Mesendoderm (in vitro differentiated cells): ENCODE data around the gene MBNL2.

Experiments
- DNase-seq: peaks from one replicate; pipeline ENCODE4 v3.0.0; 2013
- H2AK5ac ChIP-seq: 2 replicates; pipeline ENCODE4 v1.6.1; 2013; ENCODE audit warnings: low read length, inconsistent platforms
- H2BK120ac ChIP-seq: 2 replicates; pipeline ENCODE4 v1.6.1; 2013; ENCODE audit warnings: low read depth, mild to moderate bottlenecking, low read length, moderate library complexity, mixed read lengths
- H2BK15ac ChIP-seq: replicated peaks from 2 replicates; pipeline ENCODE4 v1.6.1; 2013; ENCODE audit warnings: low read depth, mild to moderate bottlenecking, moderate library complexity
- H2BK5ac ChIP-seq: 2 replicates; pipeline ENCODE4 v1.6.1; 2013; ENCODE audit warnings: low read length, inconsistent platforms
- H3K18ac ChIP-seq: 2 replicates; pipeline ENCODE4 v1.6.1; 2013; ENCODE audit warnings: mild to moderate bottlenecking, low read length, mixed read lengths
- H3K23ac ChIP-seq: one replicate; pipeline ENCODE4 v1.6.1; 2013; ENCODE audit warnings: low read length
- H3K27ac ChIP-seq: 2 replicates; pipeline ENCODE4 v1.5.1; 2013; ENCODE audit warnings: low read depth, mild to moderate bottlenecking, inconsistent platforms, low read length, moderate library complexity
- H3K27me3 ChIP-seq: 2 replicates; pipeline ENCODE4 v1.6.1; 2013; ENCODE audit warnings: low read length, control low read depth, mild to moderate bottlenecking, inconsistent platforms; ENCODE audit not compliant: insufficient read depth, poor library complexity
- H3K36me3 ChIP-seq: 2 replicates; pipeline ENCODE4 v1.6.1; 2013; ENCODE audit warnings: low read length, inconsistent platforms; ENCODE audit not compliant: control insufficient read depth, insufficient read depth
- H3K4ac ChIP-seq: one replicate; pipeline ENCODE4 v1.6.1; 2013; ENCODE audit warnings: low read depth, mild to moderate bottlenecking, low read length, moderate library complexity
- H3K4me1 ChIP-seq: 2 replicates; pipeline ENCODE4 v1.6.1; 2013; ENCODE audit warnings: low read depth, low read length, inconsistent platforms; ENCODE audit not compliant: control insufficient read depth
- H3K4me2 ChIP-seq: 2 replicates; pipeline ENCODE4 v1.6.1; 2013; ENCODE audit warnings: low read length
- H3K4me3 ChIP-seq: 2 replicates; pipeline ENCODE4 v1.5.1; 2013; ENCODE audit warnings: mild to moderate bottlenecking, low read length
- H3K56ac ChIP-seq: one replicate; pipeline ENCODE4 v1.6.1; 2013; ENCODE audit warnings: low read length
- H3K79me1 ChIP-seq: 2 replicates; pipeline ENCODE4 v1.6.1; 2013; ENCODE audit warnings: low read length, inconsistent platforms
- H3K79me2 ChIP-seq: 2 replicates; pipeline ENCODE4 v1.6.1; 2013; ENCODE audit warnings: mild to moderate bottlenecking, low read length; ENCODE audit not compliant: control insufficient read depth, insufficient read depth
- H3K9ac ChIP-seq: 2 replicates; pipeline ENCODE4 v1.6.1; 2013; ENCODE audit warnings: low read length, inconsistent platforms
- H4K5ac ChIP-seq: one replicate; pipeline ENCODE4 v1.6.1; 2013; ENCODE audit warnings: low read length
- H4K8ac ChIP-seq: one replicate; pipeline ENCODE4 v1.6.1; 2013; ENCODE audit warnings: low read depth, mild to moderate bottlenecking, control low read depth, low read length, moderate library complexity
- WGBS: extraction: QIAGEN DNeasy Blood & Tissue Kit; methylation state at CpG from one replicate; pipeline ENCODE4 v1.1.7; 2013; ENCODE audit warnings: low lambda C conversion rate, missing lambda C conversion rate; ENCODE audit not compliant: insufficient coverage; ENCODE audit errors: extremely low coverage; 5-methylcytosine and 5-hydroxymethylcytosine counted together

The MBNL2 gene

DNA sequence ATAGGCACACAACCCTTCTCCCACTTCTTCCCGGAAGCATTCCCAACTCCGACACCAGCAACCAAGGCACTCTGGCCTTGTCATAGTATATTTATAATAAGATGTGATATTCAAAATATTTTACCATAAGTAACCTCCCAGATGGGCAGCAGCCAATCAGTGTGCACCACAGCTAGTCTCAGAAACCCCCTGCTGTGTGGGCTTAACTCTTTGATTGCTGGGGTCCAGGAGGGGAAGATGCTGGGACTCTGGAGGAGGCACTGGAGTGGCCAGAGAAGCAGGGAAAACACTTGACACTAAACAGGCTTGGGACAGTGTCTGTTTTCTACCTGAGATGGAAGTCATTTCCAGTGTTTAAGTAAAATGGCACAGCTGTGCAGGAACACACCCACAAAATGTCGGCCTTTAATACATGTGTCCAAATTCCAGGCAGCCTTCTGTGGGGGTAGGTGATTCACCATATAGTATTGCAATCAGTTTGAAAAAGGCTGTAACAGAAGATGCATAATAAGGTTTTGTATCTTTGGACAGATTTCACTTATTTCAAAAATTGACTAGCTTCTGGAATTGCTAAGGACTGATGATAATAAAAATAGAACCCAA is 100.7 kb downstream of the MBNL2 start:
- no CpG with 5 or more reads among the region's 3 CpGs for WGBS
- no peak overlapping the region for H4K8ac ChIP-seq
- no peak overlapping the region for H3K4me3 ChIP-seq
- no peaks in the 10 kb centered on the region for H3K79me1 ChIP-seq
- no peak for DNase-seq
- no peak overlapping the region for H2AK5ac ChIP-seq
- H3K56ac ChIP-seq: no peak overlapping the region
- H3K79me2 ChIP-seq: no peaks in the 10 kb centered on the region
- H3K9ac ChIP-seq: no peak overlapping the region
- H3K4me2 ChIP-seq: no peak overlapping the region
- H3K4ac ChIP-seq: no peak overlapping the region
- H3K4me1 ChIP-seq: peaks cover under 1% of the 10 kb centered on the region
- H2BK5ac ChIP-seq: no peak overlapping the region
- H2BK120ac ChIP-seq: no peak overlapping the region
- H3K27me3 ChIP-seq: no peaks in the 10 kb centered on the region
- H4K5ac ChIP-seq: no peak overlapping the region
- H3K23ac ChIP-seq: no peak overlapping the region
- H3K36me3 ChIP-seq: no peaks in the 10 kb centered on the region
- no peak overlapping the region for H3K27ac ChIP-seq
- H2BK15ac ChIP-seq: no peak overlapping the region
- no peak overlapping the region for H3K18ac ChIP-seq

GRCh38 chr13:97324115-97324514 is 102.0 kb downstream of the MBNL2 start:
- Histone ChIP-seq H2AK5ac (no peak overlapping the region), H3K9ac (no peak overlapping the region), H3K4me1 (peaks cover 4% of the 10 kb centered on the region), H2BK15ac (no peak overlapping the region), H3K36me3 (no peaks in the 10 kb centered on the region), H3K4me2 (no peak overlapping the region), H4K8ac (no peak overlapping the region), H3K79me1 (no peaks in the 10 kb centered on the region), H3K23ac (no peak overlapping the region), H3K4ac (no peak overlapping the region), H2BK5ac (no peak overlapping the region), H4K5ac (no peak overlapping the region), H3K56ac (no peak overlapping the region), H2BK120ac (no peak overlapping the region), H3K4me3 (no peak overlapping the region), H3K18ac (no peak overlapping the region), H3K27me3 (no peaks in the 10 kb centered on the region), H3K79me2 (no peaks in the 10 kb centered on the region), H3K27ac (no peak overlapping the region)
- WGBS: no CpG with 5 or more reads among the region's 5 CpGs
- no peak for DNase-seq

DNA sequence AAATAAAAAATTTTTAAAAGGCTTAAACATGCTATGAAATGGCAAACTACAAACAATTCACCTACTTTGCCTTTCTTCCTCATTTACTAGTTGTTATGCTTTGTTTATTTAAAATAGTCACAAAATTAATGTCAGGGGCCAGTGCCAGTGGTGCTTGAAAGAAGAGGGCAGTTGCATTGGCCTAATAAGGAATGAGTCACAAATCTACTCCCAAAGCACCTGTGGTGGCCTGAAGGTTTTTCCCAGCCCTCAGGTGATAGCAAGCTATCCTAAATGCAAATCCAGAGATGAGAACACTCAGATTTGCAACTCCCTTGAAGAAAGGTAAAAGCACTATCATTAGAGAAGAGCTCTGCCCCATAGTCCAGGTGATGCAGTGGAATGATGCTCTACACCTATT is 103.6 kb downstream of the MBNL2 start:
- Histone ChIP-seq H2BK120ac (no peak overlapping the region), H2BK15ac (no peak overlapping the region), H3K4me2 (no peak overlapping the region), H3K9ac (no peak overlapping the region), H3K4me3 (no peak overlapping the region), H3K4ac (no peak overlapping the region), H3K36me3 (no peaks in the 10 kb centered on the region), H3K23ac (no peak overlapping the region), H3K18ac (no peak overlapping the region), H3K79me1 (no peaks in the 10 kb centered on the region), H4K5ac (no peak overlapping the region), H3K27ac (no peak overlapping the region), H3K79me2 (no peaks in the 10 kb centered on the region), H2BK5ac (no peak overlapping the region), H3K27me3 (no peaks in the 10 kb centered on the region), H3K56ac (no peak overlapping the region), H2AK5ac (no peak overlapping the region), H3K4me1 (peaks cover 4% of the 10 kb centered on the region), H4K8ac (no peak overlapping the region)
- DNase-seq: no peak

DNA sequence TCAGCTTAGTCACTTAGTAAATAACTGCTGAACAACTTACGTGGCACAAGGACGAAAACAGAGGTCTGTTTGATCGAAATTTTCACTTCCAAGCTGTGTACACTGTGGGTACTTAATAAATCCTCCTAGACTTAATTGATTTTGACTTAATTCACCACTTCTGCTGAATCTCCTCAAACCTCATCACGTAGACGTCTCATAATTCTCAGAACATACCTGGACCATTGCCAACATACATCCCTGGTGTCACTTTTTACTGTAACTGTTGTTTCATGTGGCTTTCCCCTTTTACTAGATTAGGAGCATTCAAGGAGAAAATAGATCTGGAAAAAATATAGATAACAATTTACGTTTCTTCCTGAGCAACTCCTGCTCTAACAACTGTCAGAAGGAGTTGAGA is 105.0 kb downstream of the MBNL2 start:
- H3K56ac ChIP-seq: no peak overlapping the region
- peak overlapping the region; percentile 80 for H2BK15ac ChIP-seq
- peak overlapping the region; percentile 14 for H3K18ac ChIP-seq
- no peak overlapping the region for H3K23ac ChIP-seq
- no peak for DNase-seq
- no peak overlapping the region for H2AK5ac ChIP-seq
- no peak overlapping the region for H4K5ac ChIP-seq
- H3K4ac ChIP-seq: no peak overlapping the region
- WGBS: no CpG with 5 or more reads among the region's 6 CpGs
- H3K9ac ChIP-seq: no peak overlapping the region
- no peaks in the 10 kb centered on the region for H3K79me2 ChIP-seq
- H3K36me3 ChIP-seq: no peaks in the 10 kb centered on the region
- H3K4me3 ChIP-seq: no peak overlapping the region
- no peaks in the 10 kb centered on the region for H3K27me3 ChIP-seq
- H3K4me1 ChIP-seq: peaks cover 4% of the 10 kb centered on the region
- no peak overlapping the region for H3K27ac ChIP-seq
- H4K8ac ChIP-seq: no peak overlapping the region
- H2BK5ac ChIP-seq: no peak overlapping the region
- no peaks in the 10 kb centered on the region for H3K79me1 ChIP-seq
- no peak overlapping the region for H2BK120ac ChIP-seq
- H3K4me2 ChIP-seq: no peak overlapping the region

DNA sequence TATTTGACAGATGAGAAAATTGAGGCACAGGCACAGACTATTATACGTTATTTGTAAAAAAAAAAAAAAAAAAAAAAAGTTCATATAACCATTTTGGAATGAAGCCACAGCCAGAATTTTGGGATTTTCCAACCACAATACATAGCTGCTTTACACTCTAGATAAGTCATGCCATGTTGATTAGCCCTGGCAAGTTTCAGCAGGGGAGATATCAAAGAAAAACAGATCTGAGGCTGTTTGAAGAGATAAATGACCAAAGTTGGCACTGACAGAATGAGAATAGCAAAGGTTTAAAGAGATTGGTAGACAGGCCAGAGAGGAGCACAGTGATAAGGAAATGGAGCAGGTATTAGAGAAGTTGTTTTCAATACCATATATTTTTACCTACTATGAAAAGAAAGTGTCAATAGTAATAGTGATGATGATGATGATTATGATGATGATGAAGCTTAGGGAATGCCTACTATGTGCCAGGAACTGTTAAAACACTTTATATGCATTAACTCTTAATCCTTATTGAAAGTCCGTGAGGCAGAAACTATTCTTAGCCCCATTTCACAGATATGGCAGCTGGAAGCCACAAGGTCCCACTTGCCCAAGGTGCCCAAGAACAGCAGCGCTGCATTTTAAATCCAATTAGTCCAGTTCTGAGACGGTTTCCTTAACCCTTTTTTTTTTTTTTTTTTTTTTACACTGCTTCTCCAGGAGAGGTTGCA is 105.5 kb downstream of the MBNL2 start:
- Histone ChIP-seq H3K4me3 (no peak overlapping the region), H3K4me2 (no peak overlapping the region), H4K8ac (no peak overlapping the region), H4K5ac (no peak overlapping the region), H3K56ac (no peak overlapping the region), H3K27ac (peak overlapping the region; percentile 48), H2AK5ac (no peak overlapping the region), H2BK15ac (peak overlapping the region; percentile 74), H3K36me3 (no peaks in the 10 kb centered on the region), H3K4ac (peak overlapping the region; percentile 86), H3K23ac (no peak overlapping the region), H3K27me3 (no peaks in the 10 kb centered on the region), H3K18ac (peak overlapping the region; percentile 84), H3K4me1 (peaks cover 4% of the 10 kb centered on the region), H3K79me1 (no peaks in the 10 kb centered on the region), H3K9ac (no peak overlapping the region), H2BK5ac (no peak overlapping the region), H3K79me2 (no peaks in the 10 kb centered on the region), H2BK120ac (no peak overlapping the region)
- DNase-seq: no peak
- WGBS: no CpG with 5 or more reads among the region's 4 CpGs
